GM10248 (cell line): ENCODE measurements around the gene OR5AS1.
"Not testable (repeated sequence)": the region's sequence is repeated elsewhere in the genome, so short reads cannot be mapped to it uniquely, and the experiment has no call there.

ENCODE experiments used
- CTCF ChIA-PET: fragments of 300-600 bp; sonication (Branson Sonifier 250); formaldehyde crosslinking; extraction: SDS; loops from one replicate; lab custom pipeline; 2021; ENCODE audit warnings: antibody characterized with exemption; lab: Yijun Ruan, JAX
- POLR2A ChIA-PET: fragments of 350-650 bp; sonication (Branson Sonifier 250); formaldehyde crosslinking; extraction: SDS; loops from one replicate; lab custom pipeline; 2020; ENCODE audit warnings: antibody characterized with exemption; lab: Yijun Ruan, JAX
- DNase-seq: peaks from one replicate; pipeline ENCODE4 v3.0.0; 2012; ENCODE audit errors: extremely low spot score
- TF ChIP-seq, protein P1 (sequence below): IDR thresholded peaks from 2 replicates; pipeline ENCODE4 v1.5.1; 2012; ENCODE audit warnings: mild to moderate bottlenecking, low read depth; ENCODE audit errors: extremely low read depth, missing control alignments, control extremely low read depth

The OR5AS1 gene

DNA sequence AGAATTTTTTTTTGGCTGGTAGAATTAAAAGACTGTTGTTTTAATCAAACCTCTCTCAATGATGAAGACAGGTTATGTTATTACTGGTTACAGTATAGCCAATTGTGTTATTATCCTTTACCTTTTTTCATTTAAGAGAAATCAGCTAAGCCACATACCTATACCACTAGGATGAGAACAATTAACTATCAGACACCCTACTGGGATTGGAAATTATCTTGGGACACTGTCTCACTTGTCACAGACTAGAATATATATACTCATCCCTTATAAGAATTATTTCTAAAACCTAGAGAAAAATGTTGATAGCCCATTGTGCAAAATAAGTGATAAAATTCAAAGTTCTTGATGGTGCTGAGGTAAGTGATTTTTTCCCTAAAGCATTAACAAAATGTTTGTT is at the start of gene OR5AS1:
Gene OR5AS1, plus strand, starts transcription at position 301 of the 400 bp plus-strand sequence. CDS start 2,765 bp downstream, outside the sequence.
- no peak for DNase-seq
- ChIA-PET POLR2A (no interaction called here), CTCF (no interaction called here)
- TF ChIP-seq, protein P1, sequence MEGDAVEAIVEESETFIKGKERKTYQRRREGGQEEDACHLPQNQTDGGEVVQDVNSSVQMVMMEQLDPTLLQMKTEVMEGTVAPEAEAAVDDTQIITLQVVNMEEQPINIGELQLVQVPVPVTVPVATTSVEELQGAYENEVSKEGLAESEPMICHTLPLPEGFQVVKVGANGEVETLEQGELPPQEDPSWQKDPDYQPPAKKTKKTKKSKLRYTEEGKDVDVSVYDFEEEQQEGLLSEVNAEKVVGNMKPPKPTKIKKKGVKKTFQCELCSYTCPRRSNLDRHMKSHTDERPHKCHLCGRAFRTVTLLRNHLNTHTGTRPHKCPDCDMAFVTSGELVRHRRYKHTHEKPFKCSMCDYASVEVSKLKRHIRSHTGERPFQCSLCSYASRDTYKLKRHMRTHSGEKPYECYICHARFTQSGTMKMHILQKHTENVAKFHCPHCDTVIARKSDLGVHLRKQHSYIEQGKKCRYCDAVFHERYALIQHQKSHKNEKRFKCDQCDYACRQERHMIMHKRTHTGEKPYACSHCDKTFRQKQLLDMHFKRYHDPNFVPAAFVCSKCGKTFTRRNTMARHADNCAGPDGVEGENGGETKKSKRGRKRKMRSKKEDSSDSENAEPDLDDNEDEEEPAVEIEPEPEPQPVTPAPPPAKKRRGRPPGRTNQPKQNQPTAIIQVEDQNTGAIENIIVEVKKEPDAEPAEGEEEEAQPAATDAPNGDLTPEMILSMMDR, result no peak

DNA sequence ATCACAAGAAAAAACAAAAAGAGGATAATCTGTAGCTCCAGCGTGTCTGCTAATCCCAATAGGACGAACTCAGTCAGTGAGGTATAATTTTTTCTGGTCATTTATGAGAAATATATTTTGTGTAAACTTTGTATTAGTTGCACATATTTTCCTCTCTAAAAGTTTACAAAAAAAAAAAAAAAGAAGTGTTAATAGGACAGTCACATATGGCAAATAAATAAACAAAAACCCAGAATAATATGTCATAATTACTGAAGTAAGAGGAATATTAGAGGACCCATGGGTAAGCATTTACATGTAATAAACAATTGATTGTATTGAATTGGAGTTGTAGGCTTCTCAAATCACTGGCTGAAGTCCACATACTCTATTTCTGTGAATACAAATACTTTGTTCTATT is 32.9 kb upstream of the OR5AS1 start, which contains the start of gene OR5F1:
Gene OR5F1, minus strand, starts transcription at position 101 of the 400 bp plus-strand sequence. Its CDS starts 0 bp downstream, at position 101.
- CTCF ChIA-PET, result no interaction called here
- POLR2A ChIA-PET, result no interaction called here
- TF ChIP-seq, protein P1, result no peak
- no peak for DNase-seq

DNA sequence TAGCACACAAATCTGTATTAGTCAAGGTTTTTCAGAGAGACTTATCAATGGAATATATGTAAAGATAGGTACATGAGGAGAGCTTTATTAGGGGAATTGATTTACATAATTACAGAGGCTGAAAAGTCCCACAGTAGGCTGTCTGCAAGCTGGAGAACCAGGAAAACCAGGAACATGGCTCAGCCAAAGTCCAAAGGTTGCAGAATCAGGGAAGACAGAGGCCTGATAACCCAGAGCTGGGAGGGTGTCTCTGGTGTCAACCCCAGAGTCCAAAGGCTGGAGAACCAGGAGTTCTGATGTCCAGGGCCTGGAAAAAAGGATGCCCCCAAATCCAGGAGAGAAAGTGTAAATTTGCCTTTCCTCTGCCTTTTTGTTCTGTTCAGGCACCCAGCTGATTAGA is 16.7 kb upstream of the OR5AS1 start:
- ChIA-PET POLR2A (no interaction called here), CTCF (no interaction called here)
- TF ChIP-seq, protein P1, result no peak
- DNase-seq, result no peak

DNA sequence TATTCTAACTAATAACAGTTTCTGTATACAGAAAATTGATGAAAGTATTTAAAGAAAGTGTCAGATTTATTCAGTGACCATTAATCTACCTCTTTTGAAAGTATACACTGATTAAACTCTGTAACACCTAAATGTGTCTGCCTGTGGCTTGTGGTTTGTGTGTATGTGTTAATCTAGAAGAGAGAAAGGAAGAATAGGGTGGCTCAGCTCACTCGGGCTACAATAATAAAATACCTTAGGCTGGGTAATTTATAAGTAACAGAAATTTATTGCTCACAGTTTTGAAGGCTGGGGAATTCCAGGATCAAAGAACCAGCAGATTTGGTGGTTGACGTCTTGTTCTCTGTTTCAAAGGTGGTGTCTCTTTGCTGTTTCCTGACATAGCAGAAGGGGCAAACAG is 13.6 kb upstream of the OR5AS1 start:
- DNase-seq, result no peak
- ChIA-PET CTCF (no interaction called here), POLR2A (no interaction called here)
- TF ChIP-seq, protein P1, result no peak

DNA sequence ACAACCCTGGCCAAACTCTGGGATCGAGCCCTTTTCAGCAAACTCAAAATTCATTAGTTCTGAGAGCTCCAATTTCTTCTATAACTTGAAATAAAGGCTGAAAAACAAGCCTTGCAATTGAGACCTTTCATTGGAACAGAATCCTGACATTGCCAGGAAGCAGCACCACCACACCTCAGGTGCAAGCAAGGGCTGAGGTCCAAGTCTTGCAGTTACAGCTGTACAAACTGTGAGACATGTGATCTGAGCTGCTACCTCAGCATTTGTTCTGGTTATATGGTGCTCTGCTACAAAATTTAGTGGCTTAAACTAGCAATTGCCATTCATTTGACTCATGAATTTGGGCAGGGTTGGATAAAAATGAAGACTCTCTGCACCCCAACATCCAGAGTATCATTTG is 18.1 kb downstream of the OR5AS1 start:
- no peak for DNase-seq
- POLR2A ChIA-PET, result no interaction called here
- TF ChIP-seq, protein P1, result no peak
- CTCF ChIA-PET, result no interaction called here

DNA sequence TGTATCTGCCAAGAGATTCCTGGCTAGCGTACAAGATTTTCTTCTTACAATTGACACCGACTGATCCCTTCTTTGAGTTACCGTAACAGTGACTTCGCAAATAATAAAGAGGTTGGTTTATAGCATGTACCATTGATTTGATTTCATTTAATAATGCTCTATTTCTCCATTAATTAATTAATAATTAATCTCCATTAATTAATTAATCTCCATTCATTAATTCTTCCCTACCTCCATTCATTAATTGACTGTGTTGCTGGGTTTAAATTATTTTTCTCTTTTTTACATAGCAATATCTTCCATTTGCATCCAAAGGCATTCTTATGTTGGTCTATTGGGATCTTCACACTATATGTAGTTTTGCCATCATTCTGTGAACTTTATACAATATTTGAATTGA is 21.0 kb downstream of the OR5AS1 start:
- TF ChIP-seq, protein P1, result no peak
- DNase-seq, result no peak
- ChIA-PET POLR2A (no interaction called here), CTCF (no interaction called here)

DNA sequence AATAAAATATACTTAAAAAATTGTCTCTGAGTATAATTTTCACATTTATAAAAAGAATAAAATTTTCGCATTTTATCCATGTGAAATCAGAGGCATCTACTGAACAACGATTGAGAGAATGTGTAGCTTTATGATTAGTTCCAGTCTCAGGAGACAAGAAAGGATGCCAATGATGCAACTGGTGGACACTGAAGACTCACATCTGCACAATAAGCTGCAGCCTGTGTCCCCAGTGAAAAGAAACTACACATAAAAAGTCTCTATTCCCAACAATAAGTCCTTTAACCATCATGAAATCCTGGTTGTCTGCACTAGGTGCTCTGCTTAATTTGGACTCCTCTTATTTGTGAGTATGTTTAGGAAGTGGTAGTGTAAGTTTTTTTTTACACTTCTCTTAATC is 22.0 kb downstream of the OR5AS1 start:
- CTCF ChIA-PET, result no interaction called here
- POLR2A ChIA-PET, result no interaction called here

DNA sequence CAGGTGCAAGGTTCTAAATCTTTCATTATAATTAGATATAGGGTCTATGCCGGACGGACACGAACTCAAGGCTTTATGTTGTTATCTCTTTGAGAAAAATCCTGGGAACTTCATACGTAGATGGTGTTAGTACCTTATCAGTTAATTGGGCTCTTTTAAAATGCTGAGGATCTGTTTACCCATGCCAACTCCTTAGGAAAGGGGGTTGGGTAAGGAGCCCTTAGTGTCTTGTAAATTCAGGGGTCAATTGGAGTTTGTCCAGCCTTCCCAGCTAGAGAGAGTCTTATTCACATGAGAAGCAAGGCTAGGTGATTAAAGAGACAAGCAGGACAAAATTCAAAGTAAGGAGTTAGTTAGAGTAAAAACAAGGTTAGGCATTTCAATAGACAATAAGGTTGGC is 28.9 kb downstream of the OR5AS1 start:
- POLR2A ChIA-PET, CTCF ChIA-PET, DNase-seq: not testable (repeated sequence)

More for the DNA sequence above, 22.0 kb downstream of the OR5AS1 start:
- DNase-seq, result no peak
- TF ChIP-seq, protein P1, result no peak

DNA sequence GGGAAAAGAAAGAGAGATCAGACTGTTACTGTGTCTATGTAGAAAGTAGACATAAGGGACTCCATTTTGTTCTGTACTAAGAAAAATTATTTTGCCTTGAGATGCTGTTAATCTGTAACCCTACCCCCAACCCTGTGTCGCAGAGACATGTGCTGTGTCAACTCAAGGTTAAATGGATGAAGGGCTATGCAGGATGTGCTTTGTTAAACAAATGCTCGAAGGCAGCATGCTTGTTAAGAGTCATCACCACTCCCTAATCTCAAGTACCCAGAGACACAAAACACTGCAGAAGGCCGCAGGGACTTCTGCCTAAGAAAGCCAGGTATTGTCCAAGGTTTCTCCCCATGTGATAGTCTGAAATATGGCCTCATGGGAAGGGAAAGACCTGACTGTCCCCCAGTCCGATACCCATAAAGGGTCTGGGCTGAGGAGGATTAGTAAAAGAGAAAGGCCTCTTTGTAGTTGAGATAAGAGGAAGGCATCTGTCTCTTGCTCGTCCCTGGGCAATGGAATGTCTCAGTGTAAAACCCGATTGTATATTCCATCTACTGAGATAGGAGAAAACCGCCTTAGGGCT is 30.3 kb downstream of the OR5AS1 start:
- POLR2A ChIA-PET, DNase-seq, CTCF ChIA-PET: not testable (repeated sequence)

DNA sequence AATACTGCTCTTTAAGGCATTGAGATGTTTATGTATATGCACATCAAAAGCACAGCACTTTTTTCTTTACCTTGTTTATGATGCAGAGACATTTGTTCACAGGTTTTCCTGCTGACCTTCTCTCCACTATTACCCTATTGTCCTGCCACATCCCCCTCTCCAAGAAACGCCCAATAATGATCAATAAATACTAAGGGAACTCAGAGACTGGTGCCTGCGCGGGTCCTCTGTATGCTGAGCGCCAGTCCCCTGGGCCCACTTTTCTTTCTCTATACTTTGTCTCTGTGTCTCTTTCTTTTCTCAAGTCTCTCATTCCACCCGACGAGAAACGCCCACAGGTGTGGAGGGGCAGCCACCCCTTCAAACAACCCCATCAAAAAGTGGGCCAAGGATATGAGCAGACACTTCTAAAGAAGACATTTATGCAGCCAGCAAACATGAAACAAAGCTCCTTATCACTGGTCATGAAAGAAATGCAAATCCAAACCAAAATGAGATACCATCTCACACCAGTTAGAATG is 30.9 kb downstream of the OR5AS1 start:
- CTCF ChIA-PET, DNase-seq, POLR2A ChIA-PET: not testable (repeated sequence)
